ENCODE measurements around the gene CUBN. TPM values are rescaled to one million over a fixed set of nuclear protein-coding genes. Genes with fewer than 3 reads are reported as not detected.
A peak's percentile ranks its signal among the peaks of the same experiment; 100 is the strongest.

CUBN gene
- total and polyA plus RNA-seq, 9 of the 15 experiments (the other 6 are each of a cell fraction or from before 2014, with no cell fraction given), result 0.04 to 0.33 (median 0.09) TPM

- no peak overlapping the region for H3K9ac ChIP-seq (ENCODE audit: insufficient read depth in 1 of 2, low read depth in 2 of 2, low read length in 2 of 2)
- no peaks in the 10 kb centered on the region for H4K20me1 ChIP-seq (replicated peaks; ENCODE audit: control insufficient read depth, insufficient read depth, low read length)
- no peaks in the 10 kb centered on the region for H3K9me1 ChIP-seq (ENCODE audit: control insufficient read depth, insufficient read depth, low read length)
- WGBS (ENCODE audit: insufficient coverage, low coverage, missing lambda C conversion rate), result 30% methylated on average over 2 of the region's 2 CpGs
- H3K4me1 ChIP-seq (replicated peaks in 1 of 2; ENCODE audit: control insufficient read depth in 2 of 2, insufficient read depth in 2 of 2, low read length in 2 of 2), result no peaks in the 10 kb centered on the region; a peak in 2 of 5 replicates
- H3K27me3 ChIP-seq (ENCODE audit: control insufficient read depth in 2 of 2, insufficient read depth in 2 of 2, low read length in 2 of 2), result no peaks in the 10 kb centered on the region
- ChIA-PET POLR2A (interaction anchor here (1.2 kb wide), 1 partner anchor 11 kb away, joined by 3 read pairs; no protein-coding TSS in a partner anchor), CTCF (ENCODE audit: low intra/inter-chr PET ratio) (no interaction called here)
- no peaks in the 10 kb centered on the region for H3K79me2 ChIP-seq (ENCODE audit: control insufficient read depth, insufficient read depth, low read length)
- no peak overlapping the region for H3K27ac ChIP-seq (ENCODE audit: extremely low read depth, low read depth, low read length)
- no peak overlapping the region for H3K4me3 ChIP-seq
- no peak overlapping the region for H2AFZ ChIP-seq (ENCODE audit: low read depth, low read length)
- no peak overlapping the region for H3K4me2 ChIP-seq (ENCODE audit: insufficient read depth, low read length)
- DNase-seq (ENCODE audit: extremely low read depth in 1 of 4, low spot score in 3 of 4) (peak in 2 of 4 experiments; percentile 9 to 24), ATAC-seq (no peak), FAIRE-seq (no peak)
- no peaks in the 10 kb centered on the region for H3K36me3 ChIP-seq (ENCODE audit: control insufficient read depth, insufficient read depth, low read length)
- no peaks in the 10 kb centered on the region for H3K9me3 ChIP-seq (replicated peaks; ENCODE audit: control insufficient read depth, insufficient read depth, low read depth, low read length)
- in situ Hi-C loops (cut with MboI) (no loop called here), intact Hi-C loops (cut with micrococcal nuclease) (no loop called here)
- BruUV-seq (replicated peaks), result no TSS peak
- no peak for TF ChIP-seq NUFIP1 (IDR thresholded peaks at IDR 0.05; ENCODE audit: partially characterized antibody)
- TF ChIP-seq EWSR1 (IDR thresholded peaks at IDR 0.05; ENCODE audit: borderline replicate concordance, low read depth, partially characterized antibody), result no peak
- no peak for TF ChIP-seq ZNF445 (CRISPR knock-in tag; IDR thresholded peaks at IDR 0.05; ENCODE audit: low read depth)
- TF ChIP-seq EGR1 (conservative IDR thresholded peaks at IDR 0.05), result peak; percentile 89
- TF ChIP-seq NFE2 (IDR thresholded peaks at IDR 0.05; ENCODE audit: low read depth), result no peak
These were observed 68.2 kb downstream of the CUBN start for GRCh38 chr10:17061418-17061817.

GRCh38 chr10:17060289-17060688 is 69.3 kb downstream of the CUBN start:
- WGBS (ENCODE audit: insufficient coverage, low coverage, missing lambda C conversion rate), result 54% methylated on average over 6 of the region's 6 CpGs
- Histone ChIP-seq H3K27ac (ENCODE audit: extremely low read depth, low read depth, low read length) (no peak overlapping the region), H3K4me2 (ENCODE audit: insufficient read depth, low read length) (no peak overlapping the region), H3K4me1 (replicated peaks in 1 of 2; ENCODE audit: control insufficient read depth in 2 of 2, insufficient read depth in 2 of 2, low read length in 2 of 2) (no peaks in the 10 kb centered on the region; a peak in 2 of 5 replicates), H3K27me3 (ENCODE audit: control insufficient read depth in 2 of 2, insufficient read depth in 2 of 2, low read length in 2 of 2) (no peaks in the 10 kb centered on the region), H3K4me3 (no peak overlapping the region), H3K79me2 (ENCODE audit: control insufficient read depth, insufficient read depth, low read length) (no peaks in the 10 kb centered on the region), H4K20me1 (replicated peaks; ENCODE audit: control insufficient read depth, insufficient read depth, low read length) (no peaks in the 10 kb centered on the region), H2AFZ (ENCODE audit: low read depth, low read length) (no peak overlapping the region), H3K9me1 (ENCODE audit: control insufficient read depth, insufficient read depth, low read length) (no peaks in the 10 kb centered on the region), H3K9ac (ENCODE audit: insufficient read depth in 1 of 2, low read depth in 2 of 2, low read length in 2 of 2) (no peak overlapping the region), H3K36me3 (ENCODE audit: control insufficient read depth, insufficient read depth, low read length) (no peaks in the 10 kb centered on the region), H3K9me3 (replicated peaks; ENCODE audit: control insufficient read depth, insufficient read depth, low read depth, low read length) (no peaks in the 10 kb centered on the region)
- ATAC-seq (no peak), FAIRE-seq (no peak), DNase-seq (ENCODE audit: extremely low read depth in 1 of 4, low spot score in 3 of 4) (no peak)
- in situ Hi-C loops (cut with MboI) (no loop called here), intact Hi-C loops (cut with micrococcal nuclease) (no loop called here)
- ChIA-PET CTCF (ENCODE audit: low intra/inter-chr PET ratio) (no interaction called here), POLR2A (no interaction called here)
- no TSS peak for BruUV-seq (replicated peaks)
- TF ChIP-seq MAFG (tag; conservative IDR thresholded peaks at IDR 0.05), result 0 out of 2 replicates have a peak, but pooled peaks have one; percentile 10
- peak; percentile 55; the same call in 1 of the 2 replicates for TF ChIP-seq C11orf30 (IDR thresholded peaks at IDR 0.05; ENCODE audit: low read depth)
- no peak for TF ChIP-seq ZNF311 (CRISPR knock-in tag; IDR thresholded peaks at IDR 0.05)
- peak; percentile 59 for TF ChIP-seq ZNF316 (IDR thresholded peaks at IDR 0.05)
- TF ChIP-seq ZNF41 (CRISPR knock-in tag; conservative IDR thresholded peaks at IDR 0.05), result no peak

Data from K562 (cell line).